B cell (primary cell): ENCODE results near the gene SLN. TPM values are rescaled to one million over a fixed set of nuclear protein-coding genes. Genes with fewer than 3 reads are reported as not detected.

Source experiments
- ATAC-seq: fragments of 200-7000 bp; cut with Tn5 transposase; one replicate; pipeline ENCODE4 v1.10.0; 2021; ENCODE audit warnings: low read depth, mild to moderate bottlenecking, moderate number of reproducible peaks, moderate library complexity
- CTCF ChIA-PET: fragments of 350-600 bp; sonication (Branson Sonifier 250); formaldehyde crosslinking; loops from one replicate; lab custom pipeline; 2021; ENCODE audit warnings: antibody characterized with exemption, inconsistent platforms; lab: Charles Lee
- POLR2A ChIA-PET: fragments of 350-600 bp; sonication (Branson Sonifier 250); formaldehyde crosslinking; loops from one replicate; lab custom pipeline; 2021; ENCODE audit warnings: antibody characterized with exemption; lab: Charles Lee
- DNase-seq: peaks from one replicate; pipeline ENCODE4 v3.0.0; 2013
- H2AFZ ChIP-seq: 2 replicates; pipeline ENCODE4 v1.6.1; 2012; ENCODE audit warnings: mild to moderate bottlenecking, low read depth, low read length; ENCODE audit not compliant: insufficient read depth, poor library complexity, severe bottlenecking
- H3K27ac ChIP-seq, 2 donors: 1 replicate in 1 of 2; 2 replicates in 1 of 2; pipeline ENCODE4 v1.5.1; 2012 to 2013; ENCODE audit warnings: low read length in 2 of 2, mild to moderate bottlenecking in 2 of 2, moderate library complexity in 1 of 2
- H3K27me3 ChIP-seq, 4 experiments: fragments of 200-600 bp in 1 of 4; sonication (generic) in 1 of 4; replicated peaks in 1 of 4; 1 replicate in 2 of 4; 2 replicates in 2 of 4; pipeline versions ENCODE4 v1.6.1 to v1.7.0; 2013 to 2016; ENCODE audit warnings: low read length in 3 of 4, mild to moderate bottlenecking in 2 of 4, mixed read lengths in 1 of 4, moderate library complexity in 1 of 4; ENCODE audit not compliant: insufficient read depth in 4 of 4, control insufficient read depth in 3 of 4; ENCODE audit errors: control extremely low read depth in 1 of 4
- H3K36me3 ChIP-seq, 2 experiments: replicated peaks in 1 of 2; 1 replicate in 1 of 2; 2 replicates in 1 of 2; pipeline versions ENCODE4 v1.6.1 to v1.7.1; 2013; ENCODE audit warnings: low read length in 1 of 2; ENCODE audit not compliant: insufficient read depth in 2 of 2, control insufficient read depth in 1 of 2; ENCODE audit errors: control extremely low read depth in 1 of 2, extremely low read depth in 1 of 2
- H3K4me1 ChIP-seq, 2 donors: fragments of 200-600 bp in 1 of 2; sonication (generic) in 1 of 2; 1 replicate in 1 of 2; 2 replicates in 1 of 2; pipeline versions ENCODE4 v1.5.1 to v1.6.1; 2013 to 2017; ENCODE audit warnings: low read length in 2 of 2; ENCODE audit not compliant: control insufficient read depth in 2 of 2, insufficient read depth in 2 of 2
- H3K4me2 ChIP-seq: replicated peaks from 2 replicates; pipeline ENCODE3; 2012; ENCODE audit warnings: mild to moderate bottlenecking, low read depth, low read length; ENCODE audit not compliant: poor library complexity, severe bottlenecking
- H3K4me3 ChIP-seq, 5 experiments: fragments of 200-600 bp in 1 of 5; sonication (generic) in 1 of 5; 1 replicate in 3 of 5; 2 replicates in 2 of 5; pipeline versions ENCODE4 v1.5.1 to v1.7.0; 2011 to 2016; ENCODE audit warnings: low read length in 4 of 5, mild to moderate bottlenecking in 4 of 5, low read depth in 2 of 5, control low read depth in 1 of 5, moderate library complexity in 1 of 5; ENCODE audit not compliant: insufficient read depth in 1 of 5; ENCODE audit errors: control extremely low read depth in 1 of 5, extremely low read depth in 1 of 5
- H3K79me2 ChIP-seq: fragments of 200-600 bp; sonication (generic); one replicate; pipeline ENCODE4 v1.6.0; 2016; ENCODE audit warnings: low read length; ENCODE audit not compliant: control insufficient read depth, insufficient read depth
- H3K9ac ChIP-seq: fragments of 200-600 bp; sonication (generic); 2 replicates; pipeline ENCODE4 v1.6.1; 2017; ENCODE audit warnings: mild to moderate bottlenecking, low read length, moderate library complexity
- H3K9me3 ChIP-seq, 3 donors: one replicate each; pipeline versions ENCODE4 v1.6.1 to v1.7.1; 2013; ENCODE audit warnings: low read length in 2 of 3; ENCODE audit not compliant: control insufficient read depth in 2 of 3, insufficient read depth in 1 of 3; ENCODE audit errors: control extremely low read depth in 1 of 3
- H4K20me1 ChIP-seq: 2 replicates; pipeline ENCODE4 v1.6.0; 2012; ENCODE audit warnings: mild to moderate bottlenecking, low read length; ENCODE audit not compliant: insufficient read depth, control insufficient read depth, poor library complexity, severe bottlenecking
- H3K27ac Mint-ChIP-seq: one replicate; pipeline ENCODE4 v1.8.0; 2021; ENCODE audit warnings: mixed read lengths
- H3K27me3 Mint-ChIP-seq: one replicate; pipeline ENCODE4 v1.8.0; 2021; ENCODE audit warnings: mixed read lengths
- H3K4me1 Mint-ChIP-seq: one replicate; pipeline ENCODE4 v1.8.0; 2021; ENCODE audit warnings: mixed read lengths
- H3K4me3 Mint-ChIP-seq: one replicate; pipeline ENCODE4 v1.8.0; 2021; ENCODE audit warnings: mixed read lengths
- H3K9me3 Mint-ChIP-seq: one replicate; pipeline ENCODE4 v1.8.0; 2022; ENCODE audit warnings: mixed read lengths; ENCODE audit not compliant: insufficient read depth
- CTCF ChIP-seq: fragments of 200-600 bp; IDR thresholded peaks from one replicate; pipeline ENCODE4 v1.8.0; 2022; ENCODE audit warnings: antibody characterized with exemption, mild to moderate bottlenecking
- EZH2 ChIP-seq: IDR thresholded peaks from 2 replicates; pipeline ENCODE4 v1.6.1; 2012; ENCODE audit warnings: borderline replicate concordance, low read depth, mild to moderate bottlenecking, moderate library complexity, low read length; ENCODE audit not compliant: insufficient read depth, poor library complexity, severe bottlenecking
- WGBS: methylation state at CpG from one replicate; pipeline ENCODE4 v1.1.5; 2013; ENCODE audit warnings: missing lambda C conversion rate; ENCODE audit not compliant: insufficient coverage; 5-methylcytosine and 5-hydroxymethylcytosine counted together
- intact Hi-C: fragments of 100-400 bp; cut with micrococcal nuclease; formaldehyde crosslinking; loops from one replicate; pipeline ENCODE4 v1.10.0; 2022
- polyA plus RNA-seq: library from polyadenylated mRNA; depleted of rRNA; stranded (reverse); fragments of >200 nt; gene quantifications from 2 replicates; pipeline ENCODE4 v1.2.3, GENCODE V29; 2012
- total RNA-seq, 2 donors: library from RNA; stranded (reverse); fragments of 120-200 nt in 1 of 2; gene quantifications; 1 replicate in 1 of 2; 2 replicates in 1 of 2; pipeline versions ENCODE4 v1.2.3 to v1.2.4, GENCODE V29; 2013 to 2022

SLN gene
- total and polyA plus RNA-seq, 2 donors (not counting 1 experiment from before 2014, with no cell fraction given) = not detected

GRCh38 chr11:107731941-107732688 lies 20.3 kb upstream of the SLN start:
- H3K4me1 Mint-ChIP-seq = no peaks in the 10 kb centered on the region
- ChIA-PET POLR2A (no interaction called here), CTCF (no interaction called here)
- Histone ChIP-seq H3K27me3 (peaks cover 0 to 5% (median 1%) of the 10 kb centered on the region in 4 experiments), H3K79me2 (no peaks in the 10 kb centered on the region), H3K4me2 (no peak overlapping the region), H4K20me1 (no peaks in the 10 kb centered on the region), H2AFZ (no peak overlapping the region), H3K4me3 (no peak overlapping the region), H3K36me3 (no peaks in the 10 kb centered on the region), H3K9me3 (no peaks in the 10 kb centered on the region), H3K9ac (no peak overlapping the region), H3K27ac (no peak overlapping the region), H3K4me1 (no peaks in the 10 kb centered on the region)
- no CpG with 5 or more reads among the region's 12 CpGs for WGBS
- H3K27ac Mint-ChIP-seq = no peak overlapping the region
- TF ChIP-seq EZH2 (no peak), CTCF (no peak)
- H3K4me3 Mint-ChIP-seq = no peak overlapping the region
- H3K9me3 Mint-ChIP-seq = no peaks in the 10 kb centered on the region
- intact Hi-C loops = no loop called here
- DNase-seq (no peak), ATAC-seq (no peak)
- peaks cover 38% of the 10 kb centered on the region for H3K27me3 Mint-ChIP-seq

DNA sequence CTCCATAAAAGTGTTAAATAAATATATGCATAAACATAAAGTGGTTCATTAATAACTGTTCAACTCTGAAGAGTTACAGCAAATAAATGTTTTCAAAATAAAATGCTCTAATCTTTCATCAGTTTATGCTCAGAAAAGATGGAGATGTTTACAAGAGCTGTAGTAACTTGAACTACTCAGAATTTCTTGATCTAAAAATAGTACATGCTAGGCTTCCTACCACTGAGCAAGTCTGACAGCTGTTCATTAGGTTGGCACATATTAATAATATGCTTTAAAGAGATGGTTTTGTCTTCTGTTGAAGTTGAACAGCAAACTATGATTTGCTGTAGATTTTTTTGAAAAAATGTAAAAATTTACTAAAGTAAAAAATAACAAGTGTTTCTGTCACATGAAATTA lies 10.8 kb upstream of the SLN start:
- H3K4me2 ChIP-seq = no peak overlapping the region
- peaks cover 0 to 3% (median 0%) of the 10 kb centered on the region in 4 experiments for H3K27me3 ChIP-seq
- no peak for TF ChIP-seq CTCF
- no peak for TF ChIP-seq EZH2
- intact Hi-C loops = no loop called here
- no peaks in the 10 kb centered on the region for H3K4me1 ChIP-seq
- Mint-ChIP-seq H3K9me3 (no peaks in the 10 kb centered on the region), H3K4me1 (no peaks in the 10 kb centered on the region), H3K4me3 (no peak overlapping the region), H3K27ac (no peak overlapping the region), H3K27me3 (peaks cover 11% of the 10 kb centered on the region)
- no peak overlapping the region for H3K4me3 ChIP-seq
- CTCF ChIA-PET = no interaction called here
- H3K9me3 ChIP-seq = no peaks in the 10 kb centered on the region
- no peaks in the 10 kb centered on the region for H3K36me3 ChIP-seq
- no peak overlapping the region for H2AFZ ChIP-seq
- H3K27ac ChIP-seq = no peak overlapping the region
- DNase-seq (no peak), ATAC-seq (no peak)
- H4K20me1 ChIP-seq = no peaks in the 10 kb centered on the region
- POLR2A ChIA-PET = no interaction called here
- no peak overlapping the region for H3K9ac ChIP-seq
- H3K79me2 ChIP-seq = no peaks in the 10 kb centered on the region
